NCI-H82 (cell line): Measurements from ENCODE around the gene TMEM242.
"Not testable (repeated sequence)": the region's sequence is repeated elsewhere in the genome, so short reads cannot be mapped to it uniquely, and the experiment has no call there.

ENCODE experiments used
- DNase-seq: peaks from one replicate; lab custom pipeline; 2025; lab: John Stamatoyannopoulos, UW

Gene TMEM242

GRCh38 chr6:157323255-157323965 is at the start of gene TMEM242:
Gene TMEM242 (minus strand): TSS chr6:157323519. CDS start chr6:157323499, 20 bp downstream.
- DNase-seq = no peak

GRCh38 chr6:157372501-157373280 is 49.4 kb upstream of the TMEM242 start:
- DNase-seq = no peak

DNA sequence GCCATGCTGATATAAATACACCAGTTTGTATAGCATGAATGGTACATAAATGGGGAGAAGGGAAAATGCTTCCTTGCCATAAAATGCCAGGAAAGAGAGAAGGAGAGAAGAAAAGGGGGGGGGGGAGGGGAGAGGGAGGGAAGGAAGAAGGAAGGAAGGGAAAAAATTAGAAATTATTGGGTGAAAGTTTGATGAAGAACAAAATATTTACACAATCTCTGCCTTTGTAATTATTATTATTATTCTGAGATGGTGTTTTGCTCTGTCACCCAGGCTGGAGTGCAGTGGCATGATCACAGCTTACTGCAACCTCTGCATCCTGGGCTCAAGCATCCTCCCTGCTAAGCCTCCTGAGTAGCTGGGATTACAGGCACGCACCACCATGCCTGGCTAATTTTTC is 47.4 kb upstream of the TMEM242 start:
- no peak for DNase-seq

DNA sequence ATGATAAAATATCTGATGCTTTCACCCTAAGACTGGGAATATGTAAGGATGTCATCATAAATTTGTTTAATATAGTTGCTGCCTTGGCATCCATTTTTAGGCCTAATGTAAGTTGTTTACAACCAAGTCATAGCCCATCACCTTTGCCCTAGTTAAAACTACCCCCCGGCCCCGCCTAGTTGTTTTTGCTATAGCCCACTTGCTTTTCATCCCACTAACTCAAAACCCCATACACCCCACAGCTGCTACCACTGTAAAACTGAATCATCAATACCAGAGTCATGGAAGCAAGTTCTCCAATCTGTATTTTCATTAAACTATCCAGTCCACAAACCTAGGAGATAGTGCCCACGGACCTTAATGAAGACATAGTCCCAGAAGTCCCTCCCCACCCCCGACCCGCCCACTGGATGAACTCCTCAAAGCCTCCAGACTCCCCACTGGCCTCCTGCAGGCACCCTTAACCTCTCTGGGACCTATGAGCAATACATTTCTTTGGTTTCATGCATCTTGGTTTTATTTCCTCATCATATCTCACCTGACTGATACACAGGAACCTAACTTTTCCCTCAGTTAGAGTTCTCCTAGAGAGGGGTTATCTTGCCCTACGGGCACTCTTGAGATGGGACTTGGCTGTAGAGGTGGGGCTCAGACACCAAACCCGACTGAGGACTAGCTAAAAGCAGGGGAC is 45.2 kb upstream of the TMEM242 start:
- DNase-seq = no peak

DNA sequence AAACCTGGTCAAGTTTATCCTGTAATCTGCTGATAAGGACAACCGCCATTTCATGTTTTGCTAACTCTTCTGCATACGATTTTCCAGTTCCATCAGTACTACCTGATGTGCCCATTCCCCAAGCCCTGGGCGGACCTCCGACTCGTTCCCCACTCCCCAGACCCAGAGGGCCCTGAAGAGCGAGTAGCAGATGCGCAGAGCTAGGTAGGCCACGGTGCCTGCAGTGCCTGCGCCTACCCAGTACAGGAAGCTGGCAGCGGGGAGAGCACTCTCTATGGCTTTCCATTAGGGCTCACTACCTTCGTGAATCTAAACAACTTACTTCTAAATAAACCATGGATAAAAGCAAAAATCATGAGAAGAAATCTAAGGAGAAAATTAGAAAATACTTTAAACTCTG is 43.3 kb upstream of the TMEM242 start:
- DNase-seq = no peak

- DNase-seq = no peak
These were observed 41.4 kb upstream of the TMEM242 start for GRCh38 chr6:157364705-157365104.

DNA sequence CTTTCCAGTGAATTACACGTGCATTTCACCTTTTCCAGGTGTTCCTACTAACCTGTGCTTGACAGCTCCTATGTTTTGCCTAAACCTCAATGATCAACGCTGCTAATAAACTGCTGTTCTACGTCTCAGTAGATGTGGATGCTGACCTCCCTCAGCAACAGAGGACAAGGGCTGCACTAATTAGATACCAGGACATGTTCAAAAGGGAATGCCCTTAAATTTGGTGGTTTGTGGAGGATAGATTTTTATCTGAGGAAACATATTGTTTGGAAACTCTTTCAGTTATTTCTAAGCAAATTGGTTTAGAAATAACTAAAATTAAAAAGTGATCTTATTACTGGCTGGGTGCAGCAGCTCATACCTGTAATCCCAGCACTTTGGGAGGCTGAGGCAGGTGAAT is 38.6 kb upstream of the TMEM242 start:
- no peak for DNase-seq

DNA sequence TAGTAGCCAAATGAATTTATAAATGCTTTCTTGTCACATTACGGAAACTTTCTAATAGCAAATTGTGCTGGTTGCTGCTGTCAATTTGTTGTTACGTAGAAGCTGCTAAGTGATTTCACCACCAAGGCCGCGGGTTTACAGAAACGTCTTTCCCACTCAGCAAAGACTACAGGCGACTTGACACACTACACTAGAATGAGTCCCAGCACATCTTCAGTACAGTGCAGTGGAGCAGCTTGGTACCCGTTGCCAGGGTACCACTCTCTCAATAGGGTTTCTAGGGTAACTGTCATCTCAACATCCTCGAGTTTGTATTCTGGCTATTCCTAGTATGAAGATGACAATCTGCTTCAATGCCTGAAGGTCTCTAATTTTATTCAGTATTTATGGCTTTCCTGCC is 35.0 kb upstream of the TMEM242 start:
- no peak for DNase-seq

DNA sequence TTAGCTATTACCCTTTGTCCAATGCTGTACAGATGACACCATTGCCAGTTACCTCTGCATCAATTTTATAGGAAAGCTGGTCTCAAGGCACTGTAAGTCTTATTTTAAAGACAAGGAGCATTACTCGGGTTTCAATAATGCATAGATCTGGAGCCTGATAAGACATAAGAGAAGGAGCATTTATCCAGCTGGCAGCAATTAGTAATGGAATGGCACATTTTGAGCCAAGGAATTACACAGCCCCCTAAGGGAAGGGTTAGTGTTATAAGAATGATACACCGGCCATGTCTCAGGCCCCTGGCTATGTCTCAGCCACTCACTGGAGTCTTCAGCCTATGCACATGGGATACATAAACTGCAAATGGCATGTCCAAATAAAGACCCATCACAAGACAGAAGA is 23.1 kb upstream of the TMEM242 start:
- no peak for DNase-seq

GRCh38 chr6:157343732-157344131 is 20.4 kb upstream of the TMEM242 start:
- no peak for DNase-seq

DNA sequence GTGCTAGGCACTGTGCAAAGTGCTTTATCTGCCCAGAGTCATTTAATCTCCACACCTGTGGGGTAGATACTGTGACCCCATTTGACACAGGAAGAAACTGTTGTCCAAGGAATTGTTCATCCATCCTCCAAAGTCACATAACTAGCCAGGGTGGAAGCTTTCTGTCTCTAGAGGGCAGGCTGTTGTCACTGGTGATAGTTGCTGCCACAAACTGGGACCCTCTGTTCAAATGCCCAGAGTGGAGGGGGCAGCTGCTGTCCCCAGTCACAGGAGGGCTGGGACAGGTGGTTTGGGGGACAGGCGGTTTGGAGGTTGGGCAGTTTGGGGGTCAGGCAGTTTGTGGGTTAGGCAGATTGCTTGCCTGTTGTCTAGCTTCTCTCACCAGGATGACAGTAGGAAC is 16.1 kb upstream of the TMEM242 start:
- no peak for DNase-seq

DNA sequence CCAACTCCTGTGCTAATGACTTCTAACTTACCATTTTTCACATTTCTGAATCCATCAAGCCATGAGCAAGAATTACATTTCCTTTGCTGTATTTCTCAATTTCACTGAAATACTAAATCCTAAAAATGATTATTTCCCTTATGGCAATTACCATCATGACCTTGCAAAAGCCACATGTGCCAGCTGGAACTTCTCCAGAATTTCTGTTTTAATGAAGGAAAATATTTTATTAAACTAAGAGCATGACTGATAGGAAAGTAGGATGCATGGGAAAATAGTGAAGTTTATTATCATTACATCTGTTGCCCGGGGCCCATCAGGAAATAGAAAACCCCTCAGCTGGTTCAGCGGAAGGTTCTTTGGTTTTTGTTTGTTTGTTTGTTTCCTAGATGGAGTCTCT is 14.4 kb upstream of the TMEM242 start:
- DNase-seq = no peak

- not testable (repeated sequence) for DNase-seq
These were observed 14.0 kb upstream of the TMEM242 start for GRCh38 chr6:157337276-157337675.

DNA sequence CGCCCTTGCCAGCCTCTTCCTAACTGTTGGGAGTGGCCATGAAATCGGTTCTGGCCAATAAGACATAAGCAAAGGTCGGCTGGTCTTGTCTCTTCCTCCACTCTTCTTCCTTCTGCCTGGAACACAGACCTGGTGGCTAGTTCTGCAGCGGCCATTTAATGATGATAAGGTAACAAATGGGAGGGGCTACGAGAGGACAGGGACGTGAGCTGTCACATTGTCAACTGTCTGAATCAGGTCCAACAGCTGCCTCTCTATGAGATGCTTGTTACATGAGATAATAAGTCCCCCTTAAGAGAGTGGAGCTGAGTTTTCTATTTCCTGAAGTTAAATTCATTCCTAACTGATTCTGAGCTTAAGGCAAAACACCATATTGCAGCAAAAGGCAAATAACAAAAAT is 12.5 kb upstream of the TMEM242 start:
- DNase-seq = peak; percentile 85

DNA sequence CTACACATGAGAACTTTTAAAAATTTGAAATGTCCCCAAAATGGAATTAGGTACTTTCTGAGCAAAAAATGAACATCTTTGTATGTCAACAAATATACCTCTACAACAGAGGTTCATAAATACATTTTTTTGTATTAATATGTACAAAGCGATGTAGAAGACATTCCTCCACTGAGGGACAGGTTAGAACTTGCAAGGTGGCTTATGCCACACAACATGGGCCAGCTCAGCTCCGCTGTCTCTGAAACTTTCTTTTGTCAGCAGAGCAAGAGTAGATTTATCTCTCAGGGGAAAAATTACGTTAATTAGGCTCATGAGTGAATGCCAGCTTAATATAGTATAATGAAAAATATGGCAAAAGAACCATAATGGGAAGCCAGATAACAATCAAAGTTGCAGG is 10.6 kb upstream of the TMEM242 start:
- DNase-seq = no peak

- no peak for DNase-seq
These were observed 10.2 kb upstream of the TMEM242 start for GRCh38 chr6:157333537-157333936.

DNA sequence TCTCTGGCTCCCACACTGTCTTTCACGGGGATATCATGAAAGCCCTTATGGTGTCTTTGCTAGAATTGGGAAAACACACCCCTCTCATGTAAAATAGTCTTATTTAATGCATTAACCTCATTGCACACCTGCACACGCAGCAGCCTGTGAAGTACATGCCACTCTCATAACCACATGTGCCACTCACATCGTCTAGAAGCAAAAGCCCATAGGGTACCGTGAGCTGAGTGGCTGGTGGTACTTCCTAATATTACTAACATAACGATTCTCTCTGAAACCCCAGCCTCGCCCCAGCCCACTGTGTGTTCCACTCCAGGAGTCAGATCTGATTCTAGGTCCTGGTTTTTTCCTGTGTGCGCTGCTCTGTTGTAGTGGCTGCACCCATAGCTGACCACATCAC is 9.5 kb upstream of the TMEM242 start:
- no peak for DNase-seq

GRCh38 chr6:157330831-157331230 is 7.5 kb upstream of the TMEM242 start:
- no peak for DNase-seq

GRCh38 chr6:157329829-157330228 is 6.5 kb upstream of the TMEM242 start:
- no peak for DNase-seq

DNA sequence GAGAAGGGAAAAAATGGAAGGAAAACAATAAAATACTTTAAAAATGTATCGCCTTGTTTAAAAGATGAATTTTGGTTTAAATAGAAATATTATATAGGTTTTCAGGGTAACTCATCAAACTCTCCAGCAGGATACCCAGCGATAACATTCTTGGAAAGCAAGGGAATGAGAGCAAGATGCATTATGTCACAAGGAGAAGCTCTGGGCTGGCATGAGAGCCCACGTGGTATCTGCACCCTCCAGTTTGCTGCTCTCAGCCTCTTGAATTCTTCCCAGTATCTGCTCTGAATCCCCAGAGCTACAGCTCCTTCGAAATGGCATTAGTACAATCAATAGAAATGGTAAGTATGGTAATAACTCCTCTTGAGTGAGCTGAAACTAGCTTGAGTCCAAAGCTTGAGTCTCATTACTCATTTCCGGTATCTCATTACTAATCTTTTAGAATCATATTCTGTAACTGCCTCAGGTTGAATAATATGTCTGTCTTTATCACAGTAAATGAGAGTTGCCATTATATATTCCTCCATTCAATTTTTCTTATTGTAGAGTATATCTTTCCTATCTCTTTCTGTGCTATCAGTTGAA is 4.9 kb upstream of the TMEM242 start:
- DNase-seq = no peak

DNA sequence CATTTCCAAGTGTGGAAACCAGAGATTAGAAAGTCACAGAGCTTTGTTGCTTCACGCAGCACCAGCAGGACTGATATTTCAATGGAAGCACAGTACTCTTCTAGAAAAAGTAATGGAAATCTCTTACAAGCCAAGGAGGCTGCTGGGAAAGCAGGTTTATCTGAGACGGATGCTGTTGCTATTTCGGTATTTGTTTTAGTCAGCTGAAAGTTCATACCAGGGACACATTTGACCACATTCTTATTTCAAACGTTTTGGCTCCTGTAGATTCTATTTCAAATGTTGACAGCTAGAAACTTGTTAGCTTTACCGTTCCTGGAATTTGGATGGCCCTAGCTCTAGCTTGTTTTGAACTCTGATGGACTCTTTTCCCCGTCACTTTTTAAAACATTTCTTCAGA is 3.7 kb upstream of the TMEM242 start:
- DNase-seq = no peak

DNA sequence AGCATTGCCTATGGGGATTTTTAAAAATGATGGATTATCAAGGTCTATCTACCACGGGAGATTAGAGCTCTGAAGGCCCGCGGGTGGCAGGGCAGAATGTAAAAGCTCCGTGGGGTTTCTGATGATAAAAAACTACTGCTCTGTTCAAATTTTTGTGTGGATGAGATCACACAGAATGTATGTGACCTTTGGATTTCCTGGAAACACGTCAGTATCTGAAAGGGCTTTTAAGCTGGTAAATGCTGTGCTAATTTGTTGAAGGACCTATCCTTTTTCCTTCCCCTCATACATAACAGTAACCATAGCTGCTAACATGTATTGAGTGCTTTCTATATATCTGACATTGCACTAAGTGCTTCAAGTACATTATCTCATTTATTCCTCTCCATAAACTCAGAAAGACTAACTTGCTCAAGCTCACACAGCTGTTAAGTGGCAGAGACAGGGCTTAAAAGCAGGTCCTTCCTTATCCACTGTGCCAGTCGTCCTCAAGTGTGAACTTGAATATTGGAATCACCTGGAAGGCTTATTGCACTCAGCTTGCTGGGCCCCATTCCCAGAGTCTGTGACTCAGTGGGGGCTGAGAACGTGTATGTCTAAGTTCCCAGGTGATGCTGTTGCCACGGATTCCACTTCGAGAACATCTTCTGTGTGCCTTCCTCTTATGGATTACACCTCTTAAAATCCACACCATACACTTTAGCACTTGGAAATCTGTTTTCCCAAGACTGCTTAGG is 1.9 kb upstream of the TMEM242 start:
- DNase-seq = no peak
